ENCODE results near the gene TSPAN9.
A peak's percentile ranks its signal among the peaks of the same experiment; 100 is the strongest.

TSPAN9 gene

DNA sequence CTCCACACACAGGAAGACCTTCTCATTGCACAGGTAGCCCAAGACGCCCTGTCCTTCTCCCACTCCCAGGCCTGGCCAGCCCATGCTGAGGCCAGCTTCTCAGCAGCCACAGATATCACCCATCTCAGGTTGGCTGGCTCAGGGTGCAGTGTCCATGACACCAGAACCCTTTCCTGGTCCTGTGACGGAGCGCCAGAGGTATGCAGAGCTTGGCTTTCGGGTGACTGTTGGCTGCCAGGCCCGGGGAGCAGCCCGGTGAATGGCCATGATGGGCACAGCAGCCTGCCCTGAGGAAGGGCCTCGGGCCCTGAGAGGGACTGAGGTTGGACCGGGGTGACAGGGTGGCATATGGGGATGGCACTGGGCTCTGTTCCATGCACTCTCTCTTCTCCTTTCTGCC lies 173.4 kb downstream of the TSPAN9 start:
- no peak for DNase-seq (ENCODE audit: low read depth)

DNA sequence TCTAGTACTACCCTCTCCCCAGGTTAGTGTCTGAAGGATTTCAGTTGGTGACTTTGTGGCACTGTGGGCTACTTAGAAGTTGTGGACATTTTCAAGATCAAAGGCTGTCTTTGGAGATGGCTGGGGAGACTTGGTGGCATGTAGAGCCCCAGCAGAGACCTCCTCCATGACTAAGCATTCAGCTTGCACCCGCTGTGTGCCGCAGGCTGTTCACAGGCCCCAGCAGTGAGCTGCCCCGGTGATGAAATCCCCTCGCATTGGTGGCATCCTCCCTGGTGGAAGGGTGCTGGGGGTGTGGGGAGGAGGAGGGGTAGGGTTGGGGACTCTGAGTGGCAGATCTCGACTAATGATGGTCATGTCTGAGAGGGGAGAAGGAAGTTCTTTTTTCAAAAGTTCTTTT lies 173.9 kb downstream of the TSPAN9 start:
- no peak for DNase-seq (ENCODE audit: low read depth)

DNA sequence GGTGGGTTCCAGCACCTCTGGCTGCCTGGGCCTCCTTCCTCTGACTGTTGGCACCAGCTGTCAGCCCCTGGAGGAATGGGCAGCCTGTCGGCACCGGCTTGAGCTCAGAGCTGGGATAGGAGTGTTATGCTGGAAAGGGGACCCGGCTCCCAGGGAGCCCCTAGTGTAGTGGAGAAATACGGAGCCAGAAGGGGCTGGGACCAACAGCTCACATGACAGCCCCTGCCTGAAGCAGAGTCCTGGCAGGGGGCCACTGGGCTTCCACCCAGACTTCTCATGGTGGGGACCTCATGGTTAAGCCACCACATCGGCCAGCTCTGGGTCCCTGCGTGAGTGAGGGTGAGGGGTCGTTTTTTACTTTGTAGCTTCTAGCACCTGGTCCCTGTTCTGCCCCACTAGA lies 174.5 kb downstream of the TSPAN9 start:
- DNase-seq (ENCODE audit: low read depth) = no peak

DNA sequence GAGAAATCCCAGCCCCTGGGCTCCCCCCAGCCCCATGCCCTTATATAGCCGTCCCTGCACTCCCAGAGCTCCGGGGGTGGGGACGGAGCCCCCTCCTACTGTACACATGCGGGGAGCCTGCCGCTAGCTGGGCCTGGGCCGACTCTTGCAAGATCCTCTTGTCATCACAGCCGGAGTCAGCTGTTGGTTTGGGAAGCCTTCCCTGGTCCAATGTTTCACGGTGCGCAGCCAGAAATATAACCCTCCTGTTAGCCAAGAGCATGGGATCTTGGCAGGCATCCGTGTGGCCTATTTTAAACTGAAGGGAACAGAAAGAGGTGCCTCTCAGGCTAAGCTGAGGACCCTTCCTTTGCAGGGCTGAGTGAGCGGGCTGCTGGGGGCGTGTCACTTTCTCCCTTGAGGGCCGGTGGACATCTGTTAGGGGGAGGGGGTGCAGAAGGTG lies 175.3 kb downstream of the TSPAN9 start:
- DNase-seq (ENCODE audit: low read depth) = no peak

DNA sequence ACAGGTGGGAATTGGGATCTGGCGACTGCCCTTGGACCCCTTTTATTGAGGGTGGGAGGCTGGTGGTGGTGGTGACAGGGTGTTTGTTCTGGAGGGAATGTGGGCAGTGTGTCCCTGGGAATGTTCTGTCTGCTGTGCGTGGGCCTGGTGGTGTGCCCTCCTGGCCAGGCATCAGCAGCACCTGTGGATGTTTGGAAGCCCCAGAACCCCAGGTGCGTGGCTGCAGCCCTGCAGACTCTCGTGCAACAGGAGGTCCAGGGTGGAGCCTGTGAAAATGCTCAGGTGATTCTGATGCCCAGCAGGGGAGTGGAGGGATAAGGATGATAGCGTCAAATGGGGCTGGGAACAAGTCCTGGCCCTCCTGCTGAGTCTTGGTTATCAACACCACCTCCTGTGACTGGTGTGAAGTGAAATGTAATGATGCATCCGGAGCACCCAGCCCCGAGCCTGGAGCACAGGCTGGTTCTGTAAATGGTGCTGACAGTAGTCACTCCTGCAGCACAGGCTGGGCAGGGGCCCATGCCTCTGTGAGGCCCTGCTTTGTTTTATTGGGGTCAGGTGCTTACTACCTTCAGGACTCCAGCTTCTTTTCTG lies 176.6 kb downstream of the TSPAN9 start:
- no peak for DNase-seq (ENCODE audit: low read depth)

DNA sequence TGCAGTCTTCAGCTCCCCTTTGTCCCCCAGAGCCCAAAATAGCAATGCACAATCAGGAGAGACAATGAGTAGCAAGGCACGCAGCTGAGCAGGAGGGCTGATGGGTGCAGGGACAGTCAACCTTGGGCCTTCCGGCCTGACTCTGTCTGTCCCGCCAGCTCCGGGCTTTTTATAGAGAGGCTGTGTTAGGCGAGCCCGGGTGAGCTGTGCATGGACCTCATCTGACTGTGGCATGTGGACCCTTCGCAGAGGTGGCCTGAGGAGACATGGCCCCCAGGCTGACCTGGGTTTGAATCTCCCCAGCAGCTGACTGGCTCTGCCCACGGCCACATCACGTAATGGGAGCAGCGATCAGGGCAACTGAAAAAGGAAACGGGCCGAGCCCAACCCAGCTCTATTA lies 177.9 kb downstream of the TSPAN9 start:
- DNase-seq (ENCODE audit: low read depth) = no peak

DNA sequence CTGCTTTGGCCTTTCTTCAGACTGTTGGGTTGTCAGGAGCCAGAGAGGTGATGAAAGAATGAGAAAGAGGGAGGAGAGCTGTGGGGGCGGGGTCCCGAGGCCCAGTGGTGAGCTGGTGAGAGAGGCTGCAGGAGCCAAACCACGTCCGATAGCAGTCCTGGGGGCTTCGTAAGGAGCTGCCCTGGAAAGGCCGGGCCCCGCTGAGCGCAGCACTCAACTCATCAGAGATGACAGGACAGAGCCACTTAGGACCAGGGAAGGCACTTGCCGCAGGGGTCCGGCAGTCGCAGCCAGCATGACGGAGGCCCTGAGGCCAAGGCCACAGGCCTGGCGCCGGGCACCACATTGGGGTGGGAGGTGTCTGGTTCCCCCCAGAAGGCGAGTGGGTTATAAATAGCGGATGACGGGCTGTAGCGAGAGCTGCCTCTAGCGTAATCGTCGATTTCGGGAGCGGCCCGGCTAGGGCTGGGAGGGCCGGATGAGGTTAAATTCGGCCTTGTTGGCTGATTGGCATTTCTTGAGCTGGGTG lies 179.0 kb downstream of the TSPAN9 start:
- no peak for DNase-seq (ENCODE audit: low read depth)

DNA sequence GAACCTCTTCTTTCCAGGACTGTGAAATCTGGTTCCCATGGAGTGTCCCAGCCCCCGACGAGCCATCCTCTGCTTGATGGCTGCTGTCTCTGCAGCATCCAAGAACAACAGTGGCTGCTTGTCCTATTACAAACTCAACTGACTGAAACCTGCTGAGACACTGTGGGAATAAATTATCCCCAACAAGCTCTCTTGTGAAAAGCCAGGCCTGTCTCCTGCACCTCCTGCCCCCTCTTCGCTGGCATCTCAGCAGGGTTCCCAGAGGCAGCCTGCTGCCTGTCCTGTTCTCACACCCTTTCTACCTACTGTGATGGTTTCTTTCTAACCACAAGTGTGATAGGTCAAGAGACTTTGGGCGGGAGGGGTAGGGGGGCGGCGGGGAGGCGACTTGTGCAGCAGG lies 180.2 kb downstream of the TSPAN9 start:
- no peak for DNase-seq (ENCODE audit: low read depth)

DNA sequence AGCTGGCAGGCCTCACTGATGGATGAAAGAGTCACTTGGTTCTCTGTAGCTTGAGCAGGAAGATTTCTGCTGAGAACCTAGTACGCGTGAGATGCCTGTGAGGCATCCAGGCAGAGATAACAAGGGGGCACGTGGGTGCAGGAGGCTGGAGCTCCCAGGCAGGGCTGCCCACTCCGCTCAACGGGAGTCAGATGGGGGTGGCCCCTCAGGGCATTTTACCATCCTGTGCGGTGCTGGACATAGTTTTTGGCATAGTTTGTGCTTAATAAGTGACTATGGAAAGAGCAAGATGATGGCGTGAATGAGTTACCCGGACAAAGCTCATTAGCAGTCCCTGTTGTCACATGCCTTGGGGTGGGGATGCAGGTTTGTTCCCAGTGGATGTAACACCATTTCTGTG lies 182.8 kb downstream of the TSPAN9 start:
- DNase-seq (ENCODE audit: low read depth) = no peak

DNA sequence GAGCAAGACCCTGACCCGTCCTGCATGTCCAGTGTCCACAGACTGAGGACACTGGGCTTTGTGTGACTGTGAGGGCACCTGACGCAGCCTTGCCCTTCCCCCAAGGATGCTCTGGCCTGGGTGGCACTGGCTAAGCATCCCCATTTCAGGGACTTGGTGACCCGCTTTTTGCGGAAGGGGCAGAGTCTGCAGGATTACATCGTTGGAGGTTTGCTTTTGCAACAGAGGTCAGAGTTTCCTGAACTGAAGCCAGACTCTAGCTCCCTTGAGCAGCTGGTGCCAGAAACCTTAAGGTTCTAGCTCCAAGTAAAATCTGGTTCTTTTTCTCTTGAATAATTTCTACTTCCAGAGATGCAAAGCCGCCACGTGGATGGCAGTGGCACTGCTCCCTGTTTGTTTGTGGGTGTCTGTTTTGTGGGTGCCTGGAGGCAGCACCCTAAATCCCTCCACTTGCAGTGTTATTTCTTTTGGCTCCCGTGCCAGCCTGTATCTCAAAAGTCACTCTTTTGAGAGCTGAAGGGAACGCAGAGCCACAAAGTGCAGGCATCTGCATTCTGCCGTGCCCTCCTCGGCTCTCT lies 184.7 kb downstream of the TSPAN9 start:
- no peak for DNase-seq (ENCODE audit: low read depth)

DNA sequence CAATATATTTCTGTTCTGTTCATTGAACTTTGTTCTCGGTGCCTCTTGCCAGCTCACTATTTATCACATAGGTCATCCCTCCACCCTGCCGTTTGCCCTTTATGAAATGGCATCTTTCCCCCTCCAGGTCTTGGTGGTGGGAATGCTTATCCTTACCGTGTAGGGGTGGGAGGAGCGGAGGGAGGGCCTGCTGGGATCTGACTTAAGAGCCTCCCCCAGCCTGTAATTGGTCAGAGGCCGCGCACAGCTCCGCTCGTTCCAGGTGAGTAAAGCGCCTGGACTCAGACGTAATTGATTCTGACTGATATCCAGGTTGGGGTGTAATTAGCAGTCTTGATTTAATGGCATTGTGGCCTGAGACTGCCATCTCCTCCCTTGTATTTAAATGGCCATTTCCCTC lies 185.3 kb downstream of the TSPAN9 start:
- no peak for DNase-seq (ENCODE audit: low read depth)

DNA sequence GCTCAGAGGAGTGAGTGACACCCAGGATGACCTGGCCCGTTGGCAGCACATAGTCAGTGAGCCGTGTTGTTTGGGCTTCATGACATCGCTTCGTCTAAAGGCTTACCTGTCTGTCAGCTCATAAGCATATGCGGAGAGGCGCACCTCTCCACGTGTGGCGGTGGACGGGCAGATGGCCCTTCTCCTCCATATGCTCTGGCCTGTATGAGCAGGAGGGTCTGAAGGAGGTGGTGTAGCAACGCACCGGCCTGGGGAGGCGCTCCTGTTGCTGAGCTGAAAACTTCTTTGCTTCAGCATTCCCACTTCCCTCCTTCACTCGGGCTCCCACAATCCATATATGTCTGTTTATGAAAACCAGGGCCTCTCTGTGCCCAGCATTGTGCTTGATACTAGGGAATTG lies 186.1 kb downstream of the TSPAN9 start:
- no peak for DNase-seq (ENCODE audit: low read depth)

DNA sequence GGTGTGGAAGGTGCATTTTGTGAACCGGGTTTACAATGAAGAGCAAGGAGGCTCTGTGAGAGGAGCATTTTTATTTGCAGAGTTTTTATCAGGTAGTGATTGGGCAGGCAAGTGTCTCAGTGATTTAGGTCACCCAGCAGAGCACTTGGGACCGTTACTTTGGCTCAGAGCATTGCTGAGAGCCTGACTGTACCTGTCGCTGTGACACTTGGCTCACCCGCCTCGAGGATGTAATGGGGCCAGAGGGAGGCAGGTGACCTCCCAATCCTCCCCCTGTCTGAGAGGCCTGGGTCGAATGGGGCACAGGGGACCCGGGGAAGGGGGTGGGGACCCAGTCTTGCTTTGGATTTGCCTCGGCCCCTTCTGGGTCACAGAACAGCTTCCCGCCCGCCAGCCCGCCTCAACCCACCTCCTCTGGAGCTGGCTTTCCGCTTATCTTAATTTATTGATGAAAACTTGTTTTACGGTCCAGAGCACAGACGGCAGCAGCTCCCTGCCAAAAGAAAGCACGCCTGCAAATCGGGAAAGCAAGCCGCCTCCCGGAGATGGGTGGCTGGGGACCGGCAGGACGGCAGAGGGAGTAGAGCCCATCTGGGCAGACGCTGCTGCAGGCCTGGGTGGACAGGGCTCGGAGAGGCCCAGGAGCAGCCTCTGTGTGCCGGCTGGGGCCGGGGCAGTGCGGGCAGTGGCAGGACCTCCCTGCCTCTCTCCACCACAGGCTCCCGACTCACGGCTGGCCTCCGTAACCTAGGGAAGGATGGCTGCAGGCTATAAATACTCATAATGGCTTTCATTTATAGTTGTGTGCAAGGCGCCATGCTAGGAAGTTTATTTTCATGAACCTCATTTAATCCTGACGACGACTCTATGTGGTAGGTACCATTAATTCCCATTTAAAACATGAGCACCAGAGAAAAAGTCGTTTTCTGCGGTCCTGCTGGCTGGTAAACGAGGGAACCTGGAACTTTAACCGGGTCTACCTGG lies 187.1 kb downstream of the TSPAN9 start:
- DNase-seq (ENCODE audit: low read depth) = no peak

DNA sequence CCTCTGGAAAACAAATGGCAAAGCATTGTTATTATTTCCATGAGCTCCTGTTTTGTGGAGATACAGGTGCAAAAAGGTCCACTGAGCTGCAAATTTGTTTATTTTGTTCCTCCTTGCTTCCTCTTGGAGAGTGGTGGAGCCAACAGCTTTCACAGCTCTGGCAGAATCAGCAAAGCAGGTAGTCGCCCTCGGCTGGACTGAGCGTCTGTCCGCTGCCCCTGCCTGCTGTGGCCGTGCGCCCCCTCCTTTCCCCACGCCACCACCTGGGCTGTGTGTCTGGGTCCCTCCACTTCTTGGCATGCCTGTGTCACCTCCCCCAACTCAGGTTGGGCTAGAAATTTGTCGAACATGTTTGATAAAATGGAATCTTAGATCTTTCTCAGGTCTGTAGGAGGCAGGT lies 188.2 kb downstream of the TSPAN9 start:
- DNase-seq (ENCODE audit: low read depth) = no peak

DNA sequence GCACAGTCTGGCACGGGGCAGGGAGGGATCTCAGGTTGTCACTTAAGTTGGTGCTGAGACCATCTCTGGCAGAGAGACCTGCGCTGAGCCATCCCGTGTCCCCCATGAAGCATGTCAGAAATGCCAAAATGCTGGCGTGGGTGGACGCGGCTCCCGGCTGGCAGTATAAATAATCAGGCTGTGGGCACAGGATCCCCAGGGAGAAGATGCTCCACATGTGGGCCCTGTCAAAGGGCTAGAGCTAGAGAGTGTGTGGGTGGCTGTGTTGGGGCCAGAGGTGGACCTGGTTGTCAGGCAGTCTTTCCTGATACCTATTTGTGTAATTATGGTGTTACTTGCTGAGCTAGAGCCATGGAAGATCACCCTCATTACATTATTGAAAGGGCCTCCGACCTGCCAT lies 189.5 kb downstream of the TSPAN9 start:
- DNase-seq (ENCODE audit: low read depth) = no peak

DNA sequence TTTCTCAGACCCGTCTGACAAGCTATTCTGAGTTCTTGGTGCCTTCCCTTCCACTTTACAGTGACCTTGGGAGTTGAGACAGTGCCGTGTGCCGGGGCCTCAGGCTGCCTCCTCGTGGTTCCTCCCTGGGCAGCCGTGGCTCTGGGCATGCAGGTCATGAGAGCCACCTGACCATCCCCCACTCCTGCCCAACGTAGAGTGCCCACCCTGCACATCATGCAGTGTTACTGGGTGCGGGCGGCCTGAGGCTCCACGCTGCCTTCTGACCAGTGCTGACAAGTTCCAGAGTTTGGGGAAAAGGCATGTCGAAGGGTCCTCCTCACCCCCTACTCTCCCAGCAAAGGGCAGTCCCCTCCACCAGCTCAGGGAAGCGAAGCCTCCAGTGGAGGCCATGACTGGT lies 190.5 kb downstream of the TSPAN9 start:
- no peak for DNase-seq (ENCODE audit: low read depth)

DNA sequence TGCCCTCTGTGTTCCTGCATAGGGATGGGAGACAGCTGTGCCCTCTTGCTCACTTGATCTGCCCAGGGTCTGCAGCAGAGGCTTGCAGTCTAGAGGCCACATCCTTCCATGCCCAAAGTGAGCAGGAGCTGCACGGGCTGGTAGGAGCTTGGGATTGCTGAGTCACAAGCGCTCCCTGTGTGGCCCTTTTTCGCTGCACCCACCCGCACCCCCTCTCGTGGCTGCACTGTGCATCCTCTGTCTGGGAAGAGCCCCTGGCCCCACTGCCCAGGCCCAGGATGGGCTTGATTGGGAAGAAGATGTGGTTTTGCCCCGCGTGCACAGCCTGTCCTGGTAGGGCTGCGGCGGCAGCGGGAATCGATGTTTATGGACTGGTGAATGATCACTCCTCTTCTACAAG lies 192.4 kb downstream of the TSPAN9 start:
- DNase-seq (ENCODE audit: low read depth) = no peak

DNA sequence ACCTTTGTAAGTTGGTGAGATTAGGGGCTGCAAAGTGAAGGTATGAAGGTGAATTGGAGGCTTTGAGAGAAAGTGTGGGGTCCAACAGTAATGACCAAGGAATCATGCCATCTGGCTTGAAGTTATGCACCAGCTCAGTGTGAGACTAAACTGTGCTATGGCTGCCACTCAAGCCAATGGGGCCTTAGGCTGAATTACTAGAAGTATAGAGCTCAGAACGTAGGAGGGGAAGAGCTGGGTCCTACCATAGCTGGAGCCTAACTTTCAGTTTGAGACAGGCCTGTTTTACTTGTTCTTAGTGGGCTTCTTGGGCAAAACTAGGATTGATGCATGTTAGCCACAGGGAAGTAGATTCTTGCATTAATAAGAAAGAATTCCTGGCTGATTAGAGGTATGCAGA lies 194.0 kb downstream of the TSPAN9 start:
- DNase-seq (ENCODE audit: low read depth) = no peak

DNA sequence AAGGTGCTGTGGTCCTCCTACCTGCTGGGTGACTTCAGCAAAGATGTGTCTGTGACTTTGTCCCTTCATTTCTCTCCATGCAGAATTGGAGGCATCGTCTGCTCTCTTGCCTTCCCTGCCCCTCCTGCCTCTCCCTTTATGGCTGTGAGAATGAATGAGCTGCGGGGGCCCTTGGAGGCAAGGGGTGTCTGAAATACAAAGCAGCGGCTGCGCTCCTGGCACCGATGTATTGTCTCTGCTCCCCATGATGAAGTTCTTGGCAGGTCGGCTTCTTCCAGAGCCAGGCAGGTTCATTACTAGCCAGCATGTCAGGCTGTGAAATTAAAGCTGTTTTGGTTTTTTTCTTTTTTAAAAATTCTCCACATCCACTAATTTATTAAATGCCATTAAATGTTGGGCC lies 194.5 kb downstream of the TSPAN9 start:
- DNase-seq (ENCODE audit: low read depth) = no peak

DNA sequence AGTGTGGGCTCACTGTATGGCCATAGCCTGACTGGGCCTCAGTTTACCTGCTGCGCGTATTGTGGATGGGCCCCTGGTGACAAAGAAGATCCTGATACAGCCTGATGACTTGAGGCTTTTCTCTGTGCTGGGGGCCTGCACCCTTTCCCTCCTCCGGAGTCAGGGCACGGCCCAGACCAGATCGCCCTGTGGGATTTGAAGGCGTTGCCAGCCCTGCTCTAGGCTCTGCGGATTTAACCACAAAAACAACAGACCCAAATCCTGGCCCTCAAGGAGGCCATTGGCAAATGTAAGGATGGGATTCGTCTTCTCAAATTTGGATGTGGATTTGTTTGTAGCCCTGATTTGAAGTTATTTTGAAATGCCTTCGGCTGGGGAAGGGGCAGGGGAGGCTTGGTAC lies 195.8 kb downstream of the TSPAN9 start:
- DNase-seq (ENCODE audit: low read depth) = no peak

DNA sequence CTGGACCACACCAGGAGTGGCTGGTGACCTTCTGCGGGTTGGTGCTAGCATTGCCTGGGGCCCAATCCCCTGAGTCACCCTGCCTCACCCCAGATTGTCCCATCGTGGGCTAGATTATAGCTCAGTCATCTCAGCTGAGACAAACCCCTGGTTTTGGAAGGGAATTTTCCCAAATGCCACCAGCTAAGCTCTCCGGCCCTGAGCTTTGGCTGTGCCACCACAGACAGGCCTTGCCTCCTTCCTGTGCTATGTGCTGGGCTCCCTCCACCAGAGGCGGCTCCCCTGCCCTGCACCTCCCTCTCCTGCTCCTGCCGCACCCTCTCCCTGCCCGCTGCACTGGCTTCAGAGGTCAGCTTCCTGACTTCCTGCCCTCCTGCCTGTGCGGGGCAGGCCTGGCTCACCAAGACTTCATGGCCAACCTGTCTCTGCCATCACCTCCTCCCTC lies 196.3 kb downstream of the TSPAN9 start:
- DNase-seq (ENCODE audit: low read depth) = peak; percentile 82

DNA sequence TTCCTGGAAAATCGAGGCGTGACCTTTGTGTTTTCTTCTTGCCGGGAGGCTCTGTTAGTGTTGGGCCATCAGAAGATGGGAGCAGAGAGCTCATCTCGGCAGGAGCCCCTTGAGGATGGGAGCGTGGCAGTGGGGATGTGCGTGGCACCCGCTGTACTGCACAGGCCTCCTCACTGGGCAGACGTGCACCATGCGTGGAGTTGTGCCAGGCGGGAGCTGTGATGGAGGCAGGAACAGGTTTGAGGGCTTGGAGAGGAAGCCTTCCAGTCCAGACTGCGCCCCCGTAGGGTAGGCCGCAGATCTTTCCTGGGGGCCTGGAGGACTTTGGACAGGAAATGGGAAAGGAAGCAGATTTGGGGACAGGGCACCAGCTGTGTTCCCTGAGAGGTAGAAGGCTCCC lies 197.5 kb downstream of the TSPAN9 start:
- DNase-seq (ENCODE audit: low read depth) = no peak
